ENCODE measurements around the gene ARHGEF1. TPM values are rescaled to one million over a fixed set of nuclear protein-coding genes. Genes with fewer than 3 reads are reported as not detected.
"Not testable (repeated sequence)": the region's sequence is repeated elsewhere in the genome, so short reads cannot be mapped to it uniquely, and the experiment has no call there.

Gene ARHGEF1
- total RNA-seq, 1 experiment from 2014 or later, result 163 TPM

GRCh38 chr19:41911889-41912731, 29.1 kb downstream of the ARHGEF1 start:
- Mint-ChIP-seq H3K4me3 (ENCODE audit: low read depth, unreplicated experiment) (no peak overlapping the region), H3K4me1 (ENCODE audit: low read depth, unreplicated experiment) (peaks cover under 1% of the 10 kb centered on the region), H3K27ac (ENCODE audit: unreplicated experiment) (no peak overlapping the region), H3K27me3 (ENCODE audit: unreplicated experiment) (no peaks in the 10 kb centered on the region), H3K9me3 (ENCODE audit: low read depth, unreplicated experiment) (no peaks in the 10 kb centered on the region), H3K36me3 (ENCODE audit: insufficient read depth, unreplicated experiment) (peaks cover 15% of the 10 kb centered on the region)
- no peak for TF ChIP-seq CTCF (IDR thresholded peaks at IDR 0.05; ENCODE audit: unreplicated experiment)
- BruUV-seq (replicated peaks), result TSS peak; percentile 44
- intact Hi-C loops (cut with micrococcal nuclease; ENCODE audit: unreplicated experiment), result no loop called here
- no peak for DNase-seq
- CTCF ChIA-PET, result no interaction called here

- Mint-ChIP-seq H3K4me1 (ENCODE audit: low read depth, unreplicated experiment) (no peaks in the 10 kb centered on the region), H3K27me3 (ENCODE audit: unreplicated experiment) (no peaks in the 10 kb centered on the region), H3K4me3 (ENCODE audit: low read depth, unreplicated experiment) (no peak overlapping the region)
Observed at GRCh38 chr19:41912899-41913537, 30.0 kb downstream of the ARHGEF1 start.

GRCh38 chr19:41913538-41914423, 30.8 kb downstream of the ARHGEF1 start:
- H3K4me1 Mint-ChIP-seq (ENCODE audit: low read depth, unreplicated experiment), result no peaks in the 10 kb centered on the region
- no peak overlapping the region for H3K27ac Mint-ChIP-seq (ENCODE audit: unreplicated experiment)
- peaks cover 11% of the 10 kb centered on the region for H3K36me3 Mint-ChIP-seq (ENCODE audit: insufficient read depth, unreplicated experiment)
- BruUV-seq (replicated peaks), result no TSS peak
- no peak overlapping the region for H3K4me3 Mint-ChIP-seq (ENCODE audit: low read depth, unreplicated experiment)
- intact Hi-C loops (cut with micrococcal nuclease; ENCODE audit: unreplicated experiment), result no loop called here
- CTCF ChIA-PET, result no interaction called here
- no peak for DNase-seq
- H3K27me3 Mint-ChIP-seq (ENCODE audit: unreplicated experiment), result no peaks in the 10 kb centered on the region
- no peak for TF ChIP-seq CTCF (IDR thresholded peaks at IDR 0.05; ENCODE audit: unreplicated experiment)
- H3K9me3 Mint-ChIP-seq (ENCODE audit: low read depth, unreplicated experiment), result no peaks in the 10 kb centered on the region

More at GRCh38 chr19:41912899-41913537, 30.0 kb downstream of the ARHGEF1 start:
- H3K9me3 Mint-ChIP-seq (ENCODE audit: low read depth, unreplicated experiment), result no peaks in the 10 kb centered on the region
- no TSS peak for BruUV-seq (replicated peaks)
- H3K36me3 Mint-ChIP-seq (ENCODE audit: insufficient read depth, unreplicated experiment), result peaks cover 11% of the 10 kb centered on the region
- CTCF ChIA-PET, result no interaction called here
- intact Hi-C loops (cut with micrococcal nuclease; ENCODE audit: unreplicated experiment), result no loop called here
- DNase-seq, result no peak
- no peak for TF ChIP-seq CTCF (IDR thresholded peaks at IDR 0.05; ENCODE audit: unreplicated experiment)
- no peak overlapping the region for H3K27ac Mint-ChIP-seq (ENCODE audit: unreplicated experiment)

- CTCF ChIA-PET; H3K4me3 Mint-ChIP-seq (ENCODE audit: low read depth, unreplicated experiment); BruUV-seq (replicated peaks): not testable (repeated sequence)
Observed at GRCh38 chr19:41914424-41914834, 31.4 kb downstream of the ARHGEF1 start.

More at GRCh38 chr19:41914424-41914834, 31.4 kb downstream of the ARHGEF1 start:
- H3K4me1 Mint-ChIP-seq (ENCODE audit: low read depth, unreplicated experiment); DNase-seq; H3K9me3 Mint-ChIP-seq (ENCODE audit: low read depth, unreplicated experiment); H3K27ac Mint-ChIP-seq (ENCODE audit: unreplicated experiment); H3K27me3 Mint-ChIP-seq (ENCODE audit: unreplicated experiment); intact Hi-C loops (cut with micrococcal nuclease; ENCODE audit: unreplicated experiment): not testable (repeated sequence)
- H3K36me3 Mint-ChIP-seq (ENCODE audit: insufficient read depth, unreplicated experiment), result peaks cover 11% of the 10 kb centered on the region
